Measurements from ENCODE around the gene HOXD10.
A peak's percentile ranks its signal among the peaks of the same experiment; 100 is the strongest.

HOXD10 gene

DNA sequence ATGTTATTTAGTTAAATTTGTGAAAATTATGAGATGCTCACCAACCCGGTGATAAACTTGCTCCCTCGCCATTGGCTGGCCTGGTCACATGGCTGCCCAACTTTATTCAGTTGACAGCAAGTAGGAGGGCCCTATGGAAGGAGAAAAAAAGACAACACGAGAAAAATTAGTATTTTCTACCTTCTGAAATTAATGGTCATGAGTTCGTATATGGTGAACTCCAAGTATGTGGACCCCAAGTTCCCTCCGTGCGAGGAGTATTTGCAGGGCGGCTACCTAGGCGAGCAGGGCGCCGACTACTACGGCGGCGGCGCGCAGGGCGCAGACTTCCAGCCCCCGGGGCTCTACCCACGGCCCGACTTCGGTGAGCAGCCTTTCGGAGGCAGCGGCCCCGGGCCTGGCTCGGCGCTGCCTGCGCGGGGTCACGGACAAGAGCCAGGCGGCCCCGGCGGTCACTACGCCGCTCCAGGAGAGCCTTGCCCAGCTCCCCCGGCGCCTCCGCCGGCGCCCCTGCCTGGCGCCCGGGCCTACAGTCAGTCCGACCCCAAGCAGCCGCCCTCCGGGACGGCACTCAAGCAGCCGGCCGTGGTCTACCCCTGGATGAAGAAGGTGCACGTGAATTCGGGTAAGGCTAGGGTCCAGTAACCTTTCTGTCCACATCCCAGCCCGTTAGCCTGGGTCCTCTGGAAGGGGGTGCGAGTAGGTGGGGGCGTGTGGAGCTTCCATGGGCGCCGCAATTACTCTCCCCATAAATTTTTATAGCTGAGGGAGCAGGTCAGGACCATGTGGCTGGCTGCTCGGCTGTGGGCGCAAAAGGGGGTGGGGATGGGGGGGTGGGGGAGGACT is 35.1 kb downstream of the HOXD10 start, which contains the start of gene HOXD4:
Gene HOXD4 (plus strand): TSS at position 109 of the 846 bp plus-strand sequence. CDS start 84 bp downstream, at position 193.
- DNase-seq (ENCODE audit: low spot score), result no peak

DNA sequence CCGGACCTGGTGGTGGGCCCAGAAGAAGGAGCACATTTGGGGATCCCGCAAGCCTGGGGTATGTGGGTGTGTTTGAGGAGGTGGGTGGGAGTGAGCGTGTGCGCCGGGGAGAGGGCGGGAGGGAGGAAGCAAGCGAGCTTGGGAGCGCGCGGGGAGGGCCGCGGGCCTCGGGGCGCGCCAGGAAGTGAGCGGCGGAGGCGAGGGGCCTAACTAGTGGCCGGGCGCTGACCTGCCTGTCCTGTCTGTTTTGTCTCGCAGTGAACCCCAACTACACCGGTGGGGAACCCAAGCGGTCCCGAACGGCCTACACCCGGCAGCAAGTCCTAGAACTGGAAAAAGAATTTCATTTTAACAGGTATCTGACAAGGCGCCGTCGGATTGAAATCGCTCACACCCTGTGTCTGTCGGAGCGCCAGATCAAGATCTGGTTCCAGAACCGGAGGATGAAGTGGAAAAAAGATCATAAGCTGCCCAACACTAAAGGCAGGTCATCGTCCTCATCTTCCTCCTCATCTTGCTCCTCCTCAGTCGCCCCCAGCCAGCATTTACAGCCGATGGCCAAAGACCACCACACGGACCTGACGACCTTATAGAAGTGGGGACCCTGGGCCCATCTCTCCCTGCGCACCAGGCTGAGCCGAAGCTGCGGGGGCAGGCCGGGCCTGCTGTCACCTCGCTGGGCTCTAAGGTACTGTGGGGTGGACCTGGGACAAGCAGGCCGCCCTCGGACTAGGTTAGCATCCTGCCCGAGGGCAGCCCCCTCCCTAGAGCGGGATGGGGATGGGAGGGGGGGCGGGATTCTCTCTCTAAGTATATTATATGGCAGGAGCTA is 36.0 kb downstream of the HOXD10 start:
- no peak for DNase-seq (ENCODE audit: low spot score)

DNA sequence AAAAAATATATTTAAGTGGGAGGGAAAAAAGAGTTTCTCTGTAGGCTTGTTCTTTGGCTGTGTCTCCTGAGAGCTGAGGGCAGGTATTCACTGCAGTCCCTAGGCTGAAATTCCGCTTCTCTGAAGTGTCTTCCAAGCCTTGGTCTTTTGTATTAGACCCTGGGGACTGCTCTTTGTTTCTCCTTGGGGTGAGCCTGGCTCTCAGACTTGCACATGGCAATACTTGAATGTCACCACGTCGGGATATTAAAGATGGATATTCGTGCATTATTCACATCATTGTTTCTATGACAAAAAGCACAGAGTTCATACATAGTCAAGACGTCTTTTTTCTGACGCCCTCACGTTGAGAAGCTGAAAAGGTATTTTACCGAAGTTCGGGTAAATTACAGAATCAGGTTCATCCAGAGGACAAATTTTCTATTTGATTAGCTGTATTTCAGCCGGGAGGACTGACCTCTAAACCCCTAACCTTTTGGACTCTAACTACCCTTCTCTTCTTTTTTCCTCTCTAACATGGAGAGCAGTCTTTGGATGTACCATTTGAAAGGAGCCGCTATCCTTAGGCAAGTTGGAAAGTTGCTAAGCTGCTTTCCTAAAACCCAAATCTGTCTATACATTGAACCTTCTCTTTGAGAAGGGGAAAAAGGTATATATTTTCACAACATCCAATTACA is 38.1 kb downstream of the HOXD10 start:
- no peak for DNase-seq (ENCODE audit: low spot score)

DNA sequence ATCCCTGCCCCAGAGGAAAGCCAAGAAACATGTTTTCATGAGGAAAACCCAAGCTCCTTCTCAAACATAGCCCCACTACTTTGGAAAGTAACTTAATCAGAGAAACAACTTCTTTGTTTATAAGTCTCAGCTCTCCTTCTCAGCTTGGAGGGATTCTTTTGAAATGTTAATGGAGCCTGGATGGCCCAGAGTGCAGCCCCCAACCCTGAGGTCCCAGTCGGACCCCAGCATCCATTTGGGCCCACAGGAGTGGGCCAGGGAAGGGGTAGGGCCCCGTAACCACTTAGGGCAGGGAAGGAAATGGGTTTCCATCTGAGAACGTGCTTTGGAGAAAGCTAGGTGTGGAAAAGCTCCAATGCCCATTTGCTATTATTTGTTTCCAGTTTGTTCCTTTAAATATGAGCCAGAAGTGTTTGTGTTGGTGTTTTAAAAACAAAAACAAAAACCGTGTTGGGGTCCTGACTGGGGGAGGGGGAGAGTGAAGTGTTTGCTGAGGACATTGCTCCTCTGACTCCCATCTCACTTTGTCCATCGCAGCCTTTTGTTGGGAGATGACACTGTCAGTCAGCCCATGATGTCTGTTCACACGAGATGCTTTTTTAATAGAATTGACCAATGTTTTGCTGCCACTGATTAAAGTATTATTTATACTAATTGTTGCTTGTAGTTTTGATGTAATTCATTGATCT is 38.9 kb downstream of the HOXD10 start:
- DNase-seq (ENCODE audit: low spot score), result no peak

DNA sequence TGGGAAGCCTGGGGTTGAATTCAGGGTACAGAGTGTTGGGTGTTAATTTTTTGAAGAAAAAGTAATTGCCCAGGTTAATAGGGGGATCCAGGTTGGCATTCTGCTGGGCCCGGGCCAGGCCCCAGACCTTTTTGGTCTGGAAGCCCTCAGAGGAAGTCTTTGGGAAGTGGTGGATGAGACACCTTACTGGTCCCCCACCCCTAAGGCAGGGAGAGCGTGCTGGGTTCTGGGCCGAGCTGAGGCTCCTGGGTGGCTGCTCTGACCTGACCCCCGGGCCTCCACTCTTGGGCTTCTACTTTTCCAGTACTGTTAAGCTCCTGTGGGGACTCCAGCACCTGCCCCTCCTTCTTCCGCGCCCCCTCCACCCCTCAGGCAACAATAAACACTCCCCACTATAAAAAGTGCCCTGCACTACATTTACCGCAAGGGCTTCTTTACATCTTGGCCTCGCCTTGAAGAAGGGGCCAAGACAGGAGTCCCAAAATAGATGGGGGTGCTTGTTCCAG is 39.8 kb downstream of the HOXD10 start:
- DNase-seq (ENCODE audit: low spot score), result no peak

DNA sequence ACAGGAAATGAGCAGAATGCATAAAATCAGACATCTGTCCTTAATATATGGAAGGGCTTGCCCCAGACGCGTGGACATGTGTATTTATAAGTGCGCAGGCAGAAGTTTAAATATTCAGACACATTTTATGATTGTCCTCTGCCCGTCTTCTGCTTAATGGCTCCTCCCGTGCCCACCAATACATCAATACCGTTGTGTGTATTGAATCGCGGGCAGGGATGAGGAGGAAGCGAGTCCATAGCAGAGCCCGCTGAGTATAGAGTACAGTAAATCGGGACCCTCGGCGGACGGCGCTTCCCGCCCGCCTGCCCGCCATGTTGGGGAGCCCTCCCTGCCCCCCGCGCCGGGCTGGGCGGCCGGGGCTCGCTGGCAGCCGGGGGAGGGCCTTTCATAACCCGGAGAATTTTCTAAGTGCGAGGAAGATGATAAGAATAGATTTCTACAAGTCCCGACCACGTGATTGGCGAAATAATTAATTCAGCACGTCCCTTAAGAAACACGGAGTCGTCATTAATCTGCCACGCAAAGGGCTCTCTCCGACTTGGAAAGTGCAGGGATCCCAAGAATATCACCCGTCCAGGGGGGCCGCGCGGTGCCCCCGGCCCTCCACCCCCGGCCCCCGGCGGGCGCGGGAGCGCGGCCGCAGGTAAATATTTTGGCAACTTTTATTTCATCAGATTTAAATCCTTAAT is 40.4 kb downstream of the HOXD10 start, which contains the start of gene HOXD3:
Gene HOXD3 (plus strand): TSS at position 501 of the 692 bp plus-strand sequence. CDS start 11,808 bp downstream, outside the sequence.
- DNase-seq (ENCODE audit: low spot score), result no peak

DNA sequence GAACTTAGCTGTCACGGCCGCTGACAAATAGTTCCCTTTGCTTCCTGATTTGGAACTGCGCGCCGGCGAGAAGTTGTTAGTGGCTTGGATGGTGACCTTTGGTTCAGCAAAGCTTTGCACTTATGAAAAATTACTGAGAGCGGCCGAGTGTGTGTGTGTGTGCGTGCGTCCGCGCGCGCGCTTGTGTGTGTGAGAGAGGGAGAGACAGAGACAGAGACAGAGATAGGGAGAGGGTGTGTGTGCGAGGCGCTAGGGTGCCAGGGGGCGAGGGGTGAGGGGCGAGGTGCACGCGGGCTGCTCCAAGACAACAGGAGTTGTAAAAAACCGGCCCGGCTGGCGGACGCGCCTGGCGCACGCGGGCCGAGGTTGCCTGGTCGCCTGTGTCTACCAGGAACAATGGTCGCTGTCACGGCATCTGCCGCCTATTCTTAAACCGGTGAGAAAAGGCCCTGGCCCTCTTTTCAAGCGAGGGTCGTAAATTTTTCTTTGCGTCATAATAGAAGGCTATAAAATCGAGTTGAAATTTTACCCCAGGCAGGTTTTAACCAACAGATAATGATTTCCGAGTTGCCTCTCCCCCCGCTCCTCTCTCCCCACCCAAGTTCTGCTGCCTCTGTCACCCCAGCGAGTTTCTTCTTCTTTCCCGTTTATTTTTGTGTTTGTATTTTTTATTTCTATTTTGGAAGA is 41.1 kb downstream of the HOXD10 start:
- peak; percentile 20 for DNase-seq (ENCODE audit: low spot score)

DNA sequence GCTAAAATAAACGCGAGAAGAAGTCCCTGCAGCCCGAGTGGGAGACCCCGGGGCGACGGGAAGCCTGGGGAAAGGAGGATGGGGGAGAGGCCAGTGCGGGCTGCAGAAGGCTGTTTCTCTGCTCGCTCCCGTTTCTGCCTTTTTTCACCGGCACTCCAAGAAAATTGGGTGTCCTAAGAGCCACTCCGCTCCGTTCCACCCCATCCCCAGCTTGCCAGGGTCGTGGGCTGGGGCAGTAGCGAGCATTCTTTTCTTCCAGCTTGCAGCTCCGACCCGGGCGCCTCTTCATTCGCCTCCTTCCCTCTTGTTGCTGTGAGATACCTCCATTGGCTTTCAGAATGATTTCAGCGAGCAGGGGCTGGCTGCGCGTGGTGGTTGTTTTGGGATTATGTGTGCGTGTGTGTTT is 41.6 kb downstream of the HOXD10 start:
- DNase-seq (ENCODE audit: low spot score), result no peak

DNA sequence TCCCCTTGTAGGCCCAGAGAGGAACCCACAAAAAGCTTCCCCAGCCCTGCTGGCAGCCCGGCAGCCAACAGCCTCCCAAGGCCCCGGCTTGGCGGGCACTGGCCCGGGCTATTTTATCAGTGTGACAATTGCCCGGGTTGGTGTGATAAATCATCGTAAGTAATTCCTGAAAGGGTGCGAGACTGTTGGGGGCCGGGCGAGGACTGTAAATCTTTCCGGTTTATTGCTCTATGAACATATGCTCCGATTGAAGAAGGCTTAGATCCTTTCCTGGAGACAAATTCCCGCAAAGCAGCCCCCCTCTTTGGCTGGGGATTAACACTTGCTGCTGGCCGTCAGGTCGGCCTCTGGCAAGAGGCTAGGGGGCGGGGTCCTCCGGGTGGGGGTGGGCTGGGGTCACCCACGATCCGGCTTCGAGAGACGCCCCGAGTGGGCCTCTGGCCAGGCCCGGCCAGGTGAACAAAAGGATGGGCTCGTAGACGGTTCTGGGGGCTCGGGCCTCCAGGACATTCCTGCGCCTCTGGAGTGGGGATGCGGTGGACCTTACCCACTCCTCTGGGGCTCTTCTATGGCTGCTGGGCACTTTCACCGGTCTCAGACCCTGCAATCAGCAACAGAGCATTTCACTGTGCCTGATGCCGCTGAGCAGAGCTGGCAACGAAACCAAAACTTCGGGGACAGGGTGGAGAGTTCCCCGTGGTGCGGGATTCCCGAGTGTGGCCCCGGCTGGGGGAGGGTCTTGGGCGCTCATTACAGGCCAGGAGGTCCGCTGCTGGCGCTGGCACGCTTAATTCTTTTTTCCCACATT is 42.5 kb downstream of the HOXD10 start:
- DNase-seq (ENCODE audit: low spot score), result no peak

DNA sequence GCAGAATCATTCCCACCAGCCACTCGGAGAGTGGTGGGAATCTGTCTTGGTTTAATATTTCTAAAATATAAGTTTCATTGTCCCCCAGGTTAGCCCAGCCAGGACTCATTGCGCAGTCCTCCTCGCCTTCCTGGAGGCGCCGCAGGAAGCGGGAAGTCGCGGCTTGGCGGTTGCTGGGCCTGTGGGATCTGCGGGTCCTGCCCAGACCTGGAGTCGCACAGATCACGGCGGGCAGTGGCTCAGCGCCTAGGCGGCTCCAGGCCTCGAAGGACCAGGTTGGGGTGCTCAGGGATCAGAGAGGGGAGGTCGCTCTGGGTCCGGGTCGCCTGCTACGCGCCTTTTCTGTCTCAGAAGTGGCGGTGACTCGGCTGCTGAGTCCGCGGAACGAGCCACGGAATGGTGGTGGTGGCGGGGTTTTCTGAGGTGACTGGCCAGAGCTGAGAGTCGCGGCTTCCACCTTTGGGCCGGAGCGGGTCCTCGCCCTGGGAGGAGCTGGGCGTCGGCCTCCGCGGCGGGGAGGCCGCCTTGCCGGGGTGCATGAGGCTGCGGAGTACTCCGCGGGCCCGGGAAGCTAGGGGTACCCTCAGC is 43.2 kb downstream of the HOXD10 start:
- DNase-seq (ENCODE audit: low spot score), result no peak

DNA sequence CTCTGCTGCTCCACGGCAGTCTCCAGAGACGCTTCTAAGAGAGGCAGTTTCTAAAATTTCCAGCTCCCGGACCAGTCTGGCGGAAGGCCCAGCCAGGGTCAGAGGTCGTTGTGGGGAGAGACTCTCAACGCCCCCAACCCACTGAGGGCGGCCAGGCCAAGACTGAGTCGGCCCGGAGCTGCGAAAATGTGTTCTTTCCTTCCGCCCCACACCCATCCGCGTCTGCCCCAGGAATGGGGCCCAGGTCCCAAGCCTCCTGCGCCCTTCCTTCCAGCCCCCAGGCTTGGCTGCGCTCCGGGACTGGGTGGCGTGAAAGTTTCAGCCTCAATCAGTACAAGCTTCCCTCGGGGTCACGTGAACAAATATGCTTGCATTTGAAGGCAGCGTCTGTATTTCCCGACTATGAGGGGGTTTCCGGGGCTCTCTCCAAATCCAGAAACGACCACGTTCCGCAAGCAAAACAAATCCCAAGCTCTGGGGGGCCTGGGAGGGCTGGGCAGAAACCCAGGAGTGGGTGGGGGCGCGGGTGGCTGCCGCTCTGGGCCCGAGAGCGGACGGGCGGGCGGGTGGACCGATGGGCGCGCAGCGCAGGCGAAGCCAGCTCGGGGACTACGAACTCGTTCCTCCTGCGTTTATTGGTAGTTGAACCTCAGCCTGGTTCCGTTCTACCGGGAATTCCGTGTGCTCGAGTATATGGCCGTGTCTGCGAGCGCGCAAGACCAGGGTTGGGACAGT is 43.8 kb downstream of the HOXD10 start:
- DNase-seq (ENCODE audit: low spot score), result no peak

DNA sequence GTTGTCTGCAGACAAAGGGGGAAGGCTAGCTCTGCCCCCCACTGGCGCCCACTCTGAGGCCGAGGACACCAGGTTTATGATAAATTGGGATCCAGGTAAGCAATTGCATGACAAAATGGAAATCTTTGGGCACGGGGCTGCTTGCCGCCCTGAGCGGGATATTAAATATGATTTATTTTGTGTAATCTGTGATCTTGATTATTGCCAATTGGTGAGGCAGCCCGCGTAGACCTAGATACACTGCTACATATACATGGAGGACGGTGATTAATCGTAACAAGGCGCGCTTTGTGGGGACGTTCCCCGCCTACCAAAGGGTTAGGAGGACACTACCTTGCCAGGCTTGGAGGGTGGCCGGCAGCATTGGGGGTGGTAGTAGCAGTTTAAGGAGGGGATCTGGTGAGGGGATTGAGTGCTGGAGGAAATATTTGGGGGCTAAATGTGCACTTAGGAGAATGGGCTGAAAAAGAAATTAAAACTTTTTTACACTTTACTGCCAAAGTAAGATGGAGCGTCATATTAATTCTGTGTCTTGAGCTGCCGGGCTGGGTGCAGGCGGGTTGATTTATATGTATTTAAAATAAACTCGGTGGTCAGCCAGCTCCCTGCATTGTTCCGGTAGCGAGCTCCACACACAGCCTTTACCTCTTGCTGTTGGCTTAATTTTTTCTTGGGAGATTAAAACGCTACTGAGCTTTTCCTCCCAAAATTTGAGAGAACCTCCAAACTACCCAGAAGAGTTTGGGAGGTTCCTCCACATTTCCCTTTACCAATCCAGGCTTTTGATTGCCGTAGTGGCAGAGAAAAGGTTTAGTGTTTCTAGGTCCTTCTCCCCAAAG is 44.6 kb downstream of the HOXD10 start:
- DNase-seq (ENCODE audit: low spot score), result no peak

DNA sequence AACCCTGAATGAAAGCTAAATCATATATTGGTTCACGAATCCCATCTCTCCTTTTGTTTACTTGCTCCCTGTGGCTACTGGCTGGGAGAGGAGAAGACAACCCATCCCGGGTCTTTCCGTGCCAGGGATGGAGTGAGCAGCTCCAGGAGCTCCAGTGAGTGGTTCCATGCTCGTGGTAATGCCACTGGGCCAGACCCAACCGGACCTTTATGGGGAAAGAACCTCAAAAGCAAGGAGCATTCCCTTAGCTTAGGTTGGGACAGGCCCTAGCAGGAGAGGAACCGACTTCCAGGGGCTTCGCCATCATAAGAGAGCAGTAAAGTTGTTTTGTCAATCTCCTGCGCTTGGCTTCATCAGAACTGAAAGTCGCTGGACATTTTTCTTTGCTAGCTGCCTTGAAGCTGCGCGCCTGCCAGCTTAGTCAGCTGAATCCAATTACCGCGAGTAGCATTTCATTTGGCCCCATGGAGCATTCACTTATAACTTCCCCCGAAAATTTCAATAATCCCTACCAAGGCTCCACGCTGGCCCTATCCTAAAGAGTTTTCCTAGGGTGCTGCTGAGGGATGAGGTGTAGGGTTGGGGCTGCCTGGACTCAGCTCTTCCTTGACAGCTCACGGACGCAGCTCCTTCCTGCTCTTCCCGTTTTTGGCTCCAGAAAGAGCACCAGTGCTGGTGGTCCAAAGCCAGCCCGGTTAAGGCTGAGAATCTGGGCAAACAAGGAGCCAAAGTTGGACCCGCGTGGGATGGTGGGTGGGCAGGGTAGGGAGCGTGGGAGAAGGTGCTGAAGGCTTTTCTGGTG is 45.4 kb downstream of the HOXD10 start:
- DNase-seq (ENCODE audit: low spot score), result no peak

DNA sequence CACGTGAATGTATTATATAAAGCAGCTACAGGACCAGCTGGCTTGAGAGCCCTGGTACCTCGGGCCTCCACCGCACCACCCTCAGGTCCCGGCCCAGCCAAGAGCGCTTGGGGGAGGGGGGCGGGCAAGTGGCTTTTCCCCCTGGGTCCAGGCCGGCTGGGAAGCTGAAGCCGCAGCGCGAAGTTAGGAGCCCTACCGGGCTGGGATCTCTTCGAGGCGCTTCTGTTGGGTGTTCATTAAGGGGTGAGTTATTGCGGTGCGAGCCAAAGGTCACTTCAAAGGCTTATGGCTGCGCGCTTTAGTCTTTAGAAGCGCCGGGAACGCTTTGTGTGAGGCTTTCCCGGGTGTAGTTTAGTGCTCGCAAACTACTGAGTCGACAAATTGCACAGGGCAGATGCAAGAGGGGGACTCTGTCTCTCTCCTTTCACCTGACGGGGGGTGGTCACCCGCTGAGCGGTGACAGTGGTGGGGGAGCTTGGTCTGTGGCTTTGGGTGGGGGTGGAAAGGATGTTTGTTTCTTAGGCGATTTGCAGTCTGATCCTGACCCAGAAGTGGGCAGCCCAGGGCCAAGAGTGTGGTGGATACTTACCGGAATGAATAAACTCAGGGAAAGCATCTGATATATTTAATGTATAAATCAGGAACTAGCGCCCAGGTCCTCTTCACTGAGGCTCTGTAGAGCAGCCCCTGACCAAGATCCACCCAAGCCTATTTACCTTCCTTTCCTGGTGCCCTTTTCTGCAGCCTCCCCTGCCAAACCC is 46.5 kb downstream of the HOXD10 start:
- no peak for DNase-seq (ENCODE audit: low spot score)

DNA sequence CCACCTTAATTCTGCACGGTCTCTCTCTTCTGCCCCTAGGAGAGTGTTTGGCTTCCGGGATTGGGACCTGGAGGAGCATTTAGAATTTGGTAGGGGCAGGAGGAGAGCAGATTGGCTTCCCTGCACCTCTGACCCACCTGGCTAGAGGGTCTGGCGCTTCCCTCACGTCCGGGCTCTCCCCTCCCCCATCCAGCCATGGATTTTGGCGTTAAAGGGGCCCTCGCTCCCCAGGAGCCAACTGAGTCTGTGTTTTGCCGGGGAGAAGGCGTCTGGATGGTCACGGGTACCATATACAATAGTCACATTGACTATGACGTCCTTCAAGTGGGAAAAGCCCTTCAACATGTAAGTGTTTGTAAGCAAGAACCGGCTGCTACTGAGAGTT is 47.1 kb downstream of the HOXD10 start:
- DNase-seq (ENCODE audit: low spot score), result no peak

DNA sequence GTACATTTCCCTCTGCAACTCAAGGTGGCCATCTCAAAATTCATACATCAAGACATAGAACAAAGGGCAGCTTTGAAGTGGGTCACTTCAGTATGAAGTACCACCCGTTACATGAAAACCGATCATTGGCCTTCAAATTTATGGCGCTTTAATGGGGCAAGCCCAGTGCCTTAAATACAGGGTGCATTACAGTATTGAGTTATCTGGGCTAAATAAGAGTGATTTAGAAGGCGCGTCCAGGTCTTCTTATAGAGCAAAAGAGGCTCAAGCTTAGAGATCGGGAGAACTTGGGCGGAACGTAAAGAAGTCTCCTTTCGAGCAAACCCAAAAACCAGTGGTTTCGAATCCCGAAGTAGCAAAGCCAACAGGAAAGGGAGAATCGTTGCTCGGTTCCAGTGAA is 47.6 kb downstream of the HOXD10 start:
- no peak for DNase-seq (ENCODE audit: low spot score)
